ENCODE measurements around the gene EIF2S2. TPM values are rescaled to one million over a fixed set of nuclear protein-coding genes. Genes with fewer than 3 reads are reported as not detected.

The EIF2S2 gene
- total RNA-seq, 2 donors from 2014 or later, result 158 to 165 TPM

DNA sequence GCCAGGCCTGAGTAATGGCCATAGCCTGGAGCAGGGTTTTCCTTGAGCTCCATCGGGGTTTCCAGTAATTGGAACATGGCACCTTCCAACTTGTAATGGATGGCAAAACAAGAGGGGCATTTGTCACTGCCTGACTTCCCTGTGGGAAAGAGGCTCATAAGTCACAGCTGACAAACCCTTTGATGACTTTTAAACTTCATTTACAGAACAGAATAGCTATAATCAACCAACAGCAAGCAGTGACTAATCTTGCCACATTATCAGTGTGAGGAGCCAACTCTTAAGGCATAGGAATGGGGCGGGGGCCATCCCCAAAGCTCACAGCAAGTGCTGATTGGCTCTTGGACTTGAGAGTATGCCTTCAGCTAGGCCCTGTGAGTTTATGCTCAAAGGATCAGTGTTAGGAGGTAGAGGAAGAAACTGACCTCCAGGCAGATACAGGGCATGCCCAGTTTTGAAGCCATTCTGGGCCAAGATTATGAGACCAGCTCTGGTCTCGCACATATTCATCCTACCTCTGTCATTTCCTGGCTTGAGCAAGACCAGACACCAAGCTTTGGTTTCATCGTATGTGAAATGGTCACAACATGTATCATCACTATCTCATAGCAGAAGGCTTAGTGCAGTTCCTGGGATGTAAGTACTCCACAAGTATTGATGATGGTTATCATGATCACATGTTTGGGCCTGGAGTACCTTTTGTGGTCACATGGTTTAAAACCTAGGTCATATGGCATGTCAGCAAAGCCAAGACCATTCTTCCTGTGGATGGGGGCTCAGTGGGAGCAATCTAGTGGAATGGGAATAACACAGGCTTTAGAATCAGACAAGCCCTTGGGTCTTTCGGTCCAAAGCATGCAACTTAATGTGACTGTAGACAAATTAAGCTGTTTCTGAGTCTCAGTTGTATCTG lies 49.2 kb downstream of the EIF2S2 start:
- H3K9me3 Mint-ChIP-seq, result no peaks in the 10 kb centered on the region
- peaks cover 41% of the 10 kb centered on the region for H3K4me1 Mint-ChIP-seq (ENCODE audit: low read depth)
- H3K36me3 Mint-ChIP-seq (ENCODE audit: insufficient read depth in 2 of 2), result no peaks in the 10 kb centered on the region
- H3K27me3 Mint-ChIP-seq (ENCODE audit: low read depth), result no peaks in the 10 kb centered on the region
- H3K4me3 Mint-ChIP-seq, result no peak overlapping the region
- ATAC-seq (replicated peaks in 1 of 2) (peak; percentile 16 to 64), DNase-seq (no peak)
- peak overlapping the region; percentile 91 for H3K27ac Mint-ChIP-seq

DNA sequence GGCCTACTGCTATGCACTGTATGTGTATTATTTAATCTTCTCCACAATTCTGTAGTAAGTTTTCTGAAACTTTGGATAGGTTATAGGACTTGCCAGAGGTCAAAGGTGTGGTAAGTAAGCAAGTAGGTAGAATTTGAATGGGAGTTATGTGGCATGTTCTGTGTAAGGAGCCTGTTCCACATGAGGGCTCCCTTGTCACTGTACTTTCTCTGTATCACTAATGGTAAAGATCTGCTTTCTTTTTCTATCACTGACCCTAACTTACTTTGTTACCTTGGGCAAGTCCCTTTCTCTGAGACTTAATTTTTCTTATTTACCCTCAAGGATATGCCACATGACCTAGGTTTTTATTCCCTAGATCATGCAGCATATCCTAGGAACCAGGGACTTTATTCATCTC lies 50.3 kb downstream of the EIF2S2 start:
- Mint-ChIP-seq H3K9me3 (no peaks in the 10 kb centered on the region), H3K4me1 (ENCODE audit: low read depth) (peaks cover 45% of the 10 kb centered on the region), H3K27me3 (ENCODE audit: low read depth) (no peaks in the 10 kb centered on the region), H3K36me3 (ENCODE audit: insufficient read depth in 2 of 2) (no peaks in the 10 kb centered on the region), H3K27ac (peak overlapping the region; percentile 45), H3K4me3 (no peak overlapping the region)
- ATAC-seq (replicated peaks in 1 of 2) (peak in 1 of 2 donors; percentile 26), DNase-seq (no peak)

DNA sequence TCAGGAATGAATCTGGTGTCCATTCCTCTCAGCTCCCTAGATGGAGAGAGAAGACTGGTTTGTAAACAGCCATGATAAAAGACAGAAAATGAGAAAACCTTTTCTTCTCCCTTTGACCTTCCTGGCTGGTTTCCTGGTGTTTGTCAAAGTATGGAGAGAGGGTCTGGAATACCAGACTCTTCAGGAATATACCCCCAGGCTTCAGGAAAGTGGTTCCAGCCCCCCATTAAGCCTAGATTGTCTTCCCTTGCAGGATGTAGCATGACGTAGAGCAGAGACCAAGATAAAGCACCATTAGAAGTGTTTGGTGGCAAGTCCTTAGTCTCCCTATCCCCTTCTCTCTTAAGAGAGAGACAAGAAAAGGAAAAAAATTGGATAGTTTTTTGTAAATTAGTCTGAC lies 51.1 kb downstream of the EIF2S2 start:
- ATAC-seq (replicated peaks in 1 of 2), result no peak
- Mint-ChIP-seq H3K27me3 (ENCODE audit: low read depth) (no peaks in the 10 kb centered on the region), H3K4me1 (ENCODE audit: low read depth) (peaks cover 53% of the 10 kb centered on the region), H3K9me3 (no peaks in the 10 kb centered on the region), H3K36me3 (ENCODE audit: insufficient read depth in 2 of 2) (no peaks in the 10 kb centered on the region), H3K4me3 (no peak overlapping the region), H3K27ac (peak overlapping the region; percentile 79)
- DNase-seq, result no peak

DNA sequence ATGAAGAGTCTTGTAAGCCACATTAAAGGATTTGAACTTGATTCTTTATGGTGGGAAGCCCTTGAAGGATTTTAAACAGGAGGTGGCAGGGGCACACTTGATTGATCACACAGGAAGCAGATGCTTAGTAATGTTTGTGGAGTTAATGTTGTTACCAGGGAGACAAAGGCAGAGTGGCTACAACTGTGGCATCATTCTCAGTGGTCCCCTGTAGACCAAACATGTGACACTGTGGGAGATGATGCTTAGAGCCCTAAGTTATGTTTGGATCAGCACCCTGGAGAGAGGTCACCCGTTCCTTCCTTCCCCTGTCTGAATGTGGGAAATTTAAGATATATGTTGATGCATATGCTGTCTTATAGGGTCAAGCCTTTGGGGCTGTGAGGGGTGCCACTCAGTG lies 53.2 kb downstream of the EIF2S2 start:
- no peaks in the 10 kb centered on the region for H3K9me3 Mint-ChIP-seq
- H3K36me3 Mint-ChIP-seq (ENCODE audit: insufficient read depth in 2 of 2), result no peaks in the 10 kb centered on the region
- ATAC-seq (replicated peaks in 1 of 2) (peak; percentile 68 to 85), DNase-seq (peak in 1 of 2 donors; percentile 18)
- peak overlapping the region; percentile 3 for H3K27ac Mint-ChIP-seq
- H3K27me3 Mint-ChIP-seq (ENCODE audit: low read depth), result no peaks in the 10 kb centered on the region
- no peak overlapping the region for H3K4me3 Mint-ChIP-seq
- peaks cover 69% of the 10 kb centered on the region for H3K4me1 Mint-ChIP-seq (ENCODE audit: low read depth)

DNA sequence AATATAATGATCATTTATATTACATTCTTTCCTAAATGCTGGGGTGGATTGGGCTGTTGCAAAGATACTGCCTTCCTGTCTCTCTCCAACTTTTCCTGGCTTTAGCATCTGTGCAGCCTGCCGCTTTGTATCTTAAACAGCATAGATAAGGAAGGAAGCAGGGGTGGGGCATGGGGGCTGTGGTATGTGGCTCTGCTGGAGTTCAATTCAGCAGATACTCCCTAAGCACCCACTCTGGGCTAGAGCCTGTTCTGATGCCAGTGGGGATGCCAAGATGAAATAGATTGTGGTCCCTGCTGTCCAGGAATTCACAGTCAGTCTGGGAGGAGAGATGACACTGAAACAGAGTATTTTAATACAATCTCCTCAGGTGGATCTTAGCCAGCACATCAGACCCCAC lies 56.8 kb downstream of the EIF2S2 start:
- no peak for ATAC-seq (replicated peaks in 1 of 2)
- Mint-ChIP-seq H3K4me3 (no peak overlapping the region), H3K27ac (no peak overlapping the region), H3K27me3 (ENCODE audit: low read depth) (no peaks in the 10 kb centered on the region), H3K4me1 (ENCODE audit: low read depth) (peaks cover 60% of the 10 kb centered on the region), H3K9me3 (no peaks in the 10 kb centered on the region), H3K36me3 (ENCODE audit: insufficient read depth in 2 of 2) (no peaks in the 10 kb centered on the region)
- no peak for DNase-seq

DNA sequence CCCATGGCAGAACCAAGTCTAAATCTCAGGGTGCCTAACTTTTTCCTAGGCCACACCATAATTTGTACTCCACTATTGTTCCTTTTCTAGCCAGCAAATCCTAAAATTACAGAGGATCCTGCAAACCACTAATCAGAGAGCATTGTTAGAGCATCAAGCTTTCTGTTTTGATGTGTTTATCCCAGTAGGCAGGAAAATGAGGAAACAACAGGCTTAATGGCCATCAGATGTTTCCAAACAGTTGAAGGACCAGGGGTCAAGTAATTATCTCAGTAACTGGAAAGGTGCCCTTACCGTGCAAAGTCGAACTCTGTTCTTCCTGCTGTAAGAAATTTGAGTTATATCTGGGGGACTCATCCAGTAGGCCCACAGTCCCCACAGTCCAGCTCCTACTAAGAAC lies 59.6 kb downstream of the EIF2S2 start:
- H3K27me3 Mint-ChIP-seq (ENCODE audit: low read depth), result no peaks in the 10 kb centered on the region
- H3K36me3 Mint-ChIP-seq (ENCODE audit: insufficient read depth in 2 of 2), result no peaks in the 10 kb centered on the region
- ATAC-seq (replicated peaks in 1 of 2) (no peak), DNase-seq (no peak)
- peaks cover 65% of the 10 kb centered on the region for H3K4me1 Mint-ChIP-seq (ENCODE audit: low read depth)
- H3K27ac Mint-ChIP-seq, result no peak overlapping the region
- H3K9me3 Mint-ChIP-seq, result no peaks in the 10 kb centered on the region
- H3K4me3 Mint-ChIP-seq, result no peak overlapping the region

DNA sequence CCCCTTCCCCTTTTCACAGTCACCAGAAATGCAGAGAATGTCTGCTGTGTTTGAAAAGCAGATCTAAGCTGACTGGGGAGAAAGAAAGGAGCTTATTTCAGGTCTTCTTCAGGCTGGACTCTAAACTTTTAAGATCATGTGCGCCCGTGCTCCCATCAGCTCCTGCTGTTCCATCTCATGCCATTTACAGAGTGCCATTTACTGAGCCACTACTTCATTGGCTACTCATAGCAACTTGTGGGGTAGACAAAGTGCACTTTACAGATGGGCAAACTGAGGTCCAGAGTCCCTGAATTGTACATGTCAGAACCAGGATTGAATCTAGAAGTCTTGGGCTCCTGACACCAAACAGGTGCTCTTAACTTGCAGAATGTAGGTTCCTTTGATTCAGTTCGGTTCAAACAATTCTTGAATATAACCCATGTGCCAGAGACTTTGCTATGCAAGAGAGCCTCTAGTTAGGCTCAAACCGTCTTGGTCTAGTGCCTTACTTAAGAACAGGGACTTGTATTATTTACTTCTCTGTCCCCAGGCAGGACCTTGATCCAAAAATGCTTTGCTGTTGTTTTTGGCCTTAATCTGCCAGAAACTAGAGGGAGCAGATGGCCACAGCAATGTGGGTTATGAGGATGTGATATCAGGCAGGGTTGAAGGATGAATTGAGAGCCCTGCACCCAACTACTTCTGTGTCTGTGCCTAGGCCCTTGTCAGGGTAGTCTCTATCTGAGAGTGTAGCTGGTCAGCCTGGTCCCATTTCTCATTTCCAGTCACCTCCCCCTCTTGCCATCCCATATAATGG lies 61.9 kb downstream of the EIF2S2 start:
- Mint-ChIP-seq H3K27me3 (ENCODE audit: low read depth) (no peaks in the 10 kb centered on the region), H3K4me3 (no peak overlapping the region), H3K4me1 (ENCODE audit: low read depth) (peaks cover 46% of the 10 kb centered on the region), H3K27ac (peak overlapping the region; percentile 31), H3K9me3 (no peaks in the 10 kb centered on the region), H3K36me3 (ENCODE audit: insufficient read depth in 2 of 2) (no peaks in the 10 kb centered on the region)
- no peak for DNase-seq
- no peak for ATAC-seq (replicated peaks in 1 of 2)

DNA sequence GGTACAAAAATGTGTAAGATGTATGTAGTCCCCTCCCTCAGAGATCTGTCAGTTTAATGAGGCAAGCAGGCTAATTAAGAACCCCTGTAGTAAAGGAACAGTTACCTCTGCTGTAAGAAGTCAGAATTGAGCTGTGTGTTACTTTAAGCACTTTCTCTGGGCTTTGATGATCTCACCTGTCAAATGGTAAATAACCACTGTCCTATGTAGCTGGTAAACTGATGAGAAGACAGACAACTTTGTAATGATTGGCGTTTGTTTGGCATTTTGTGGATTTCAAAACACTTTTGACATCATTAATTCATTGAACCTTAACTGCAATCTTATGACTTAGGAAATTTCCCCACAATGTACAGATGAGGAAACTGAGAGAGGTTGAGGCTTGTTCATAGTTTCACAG lies 62.7 kb downstream of the EIF2S2 start:
- Mint-ChIP-seq H3K9me3 (no peaks in the 10 kb centered on the region), H3K27ac (no peak overlapping the region), H3K36me3 (ENCODE audit: insufficient read depth in 2 of 2) (no peaks in the 10 kb centered on the region), H3K4me3 (no peak overlapping the region), H3K4me1 (ENCODE audit: low read depth) (peaks cover 44% of the 10 kb centered on the region), H3K27me3 (ENCODE audit: low read depth) (no peaks in the 10 kb centered on the region)
- no peak for ATAC-seq (replicated peaks in 1 of 2)
- no peak for DNase-seq

DNA sequence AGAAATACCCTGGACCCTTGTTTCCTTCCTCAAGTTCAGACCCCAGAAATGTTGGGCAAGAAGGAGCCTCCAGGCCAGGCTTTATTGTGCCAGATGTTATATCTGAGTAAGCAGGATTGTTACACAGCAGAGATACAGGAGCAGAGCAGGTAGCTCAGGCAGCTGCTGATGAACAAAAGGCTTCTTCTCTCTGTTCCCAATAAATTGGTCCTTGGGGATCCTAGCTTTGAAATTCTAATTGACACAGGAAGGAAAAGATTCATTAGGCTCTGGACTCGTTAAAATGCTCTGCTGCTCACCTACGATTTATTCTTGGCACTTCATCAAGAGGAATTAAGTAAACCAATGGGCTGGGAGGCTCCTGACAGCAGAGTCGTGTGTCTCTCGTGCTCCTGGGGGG lies 64.1 kb downstream of the EIF2S2 start:
- DNase-seq, result no peak
- H3K9me3 Mint-ChIP-seq, result no peaks in the 10 kb centered on the region
- H3K4me1 Mint-ChIP-seq (ENCODE audit: low read depth), result peaks cover 41% of the 10 kb centered on the region

DNA sequence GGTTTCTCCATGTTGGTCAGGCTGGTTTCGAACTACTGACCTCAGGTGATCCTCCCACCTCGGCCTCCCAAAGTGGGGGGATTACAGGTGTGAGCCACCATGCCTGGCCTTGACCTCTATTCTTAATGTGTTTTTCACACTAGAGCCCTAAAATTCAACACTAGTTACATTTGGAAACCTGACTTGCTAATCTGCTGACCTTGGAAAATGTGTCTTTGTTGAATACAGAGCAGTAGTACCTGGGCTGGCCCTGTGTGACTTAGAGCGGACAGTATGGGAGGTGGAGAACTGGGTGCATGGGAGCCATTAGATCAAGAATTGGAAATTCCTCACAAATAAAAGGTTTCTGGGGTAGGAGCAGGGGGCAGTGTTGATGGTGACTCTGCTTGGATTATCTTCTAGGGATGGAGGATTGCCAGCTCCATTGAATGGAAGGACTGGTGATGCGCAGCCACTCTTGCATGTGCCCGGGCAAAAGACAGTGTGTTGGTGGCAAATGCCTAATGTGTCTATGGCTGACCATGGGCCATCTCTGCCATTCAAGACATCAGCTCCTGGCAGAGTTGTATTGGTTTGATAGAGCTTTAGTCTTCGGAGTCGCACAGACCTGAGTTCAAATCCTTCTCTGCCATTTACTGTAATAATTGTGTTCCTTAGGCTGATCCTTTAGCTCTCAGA lies 64.9 kb downstream of the EIF2S2 start:
- DNase-seq (no peak), ATAC-seq (replicated peaks in 1 of 2) (no peak)
- Mint-ChIP-seq H3K4me3 (no peak overlapping the region), H3K27me3 (ENCODE audit: low read depth) (no peaks in the 10 kb centered on the region), H3K4me1 (ENCODE audit: low read depth) (peaks cover 41% of the 10 kb centered on the region), H3K9me3 (no peaks in the 10 kb centered on the region), H3K27ac (no peak overlapping the region), H3K36me3 (ENCODE audit: insufficient read depth in 2 of 2) (no peaks in the 10 kb centered on the region)

More for the DNA sequence above, 64.1 kb downstream of the EIF2S2 start:
- no peaks in the 10 kb centered on the region for H3K36me3 Mint-ChIP-seq (ENCODE audit: insufficient read depth in 2 of 2)
- no peak overlapping the region for H3K4me3 Mint-ChIP-seq
- no peak overlapping the region for H3K27ac Mint-ChIP-seq
- no peaks in the 10 kb centered on the region for H3K27me3 Mint-ChIP-seq (ENCODE audit: low read depth)
- ATAC-seq (replicated peaks in 1 of 2), result no peak

DNA sequence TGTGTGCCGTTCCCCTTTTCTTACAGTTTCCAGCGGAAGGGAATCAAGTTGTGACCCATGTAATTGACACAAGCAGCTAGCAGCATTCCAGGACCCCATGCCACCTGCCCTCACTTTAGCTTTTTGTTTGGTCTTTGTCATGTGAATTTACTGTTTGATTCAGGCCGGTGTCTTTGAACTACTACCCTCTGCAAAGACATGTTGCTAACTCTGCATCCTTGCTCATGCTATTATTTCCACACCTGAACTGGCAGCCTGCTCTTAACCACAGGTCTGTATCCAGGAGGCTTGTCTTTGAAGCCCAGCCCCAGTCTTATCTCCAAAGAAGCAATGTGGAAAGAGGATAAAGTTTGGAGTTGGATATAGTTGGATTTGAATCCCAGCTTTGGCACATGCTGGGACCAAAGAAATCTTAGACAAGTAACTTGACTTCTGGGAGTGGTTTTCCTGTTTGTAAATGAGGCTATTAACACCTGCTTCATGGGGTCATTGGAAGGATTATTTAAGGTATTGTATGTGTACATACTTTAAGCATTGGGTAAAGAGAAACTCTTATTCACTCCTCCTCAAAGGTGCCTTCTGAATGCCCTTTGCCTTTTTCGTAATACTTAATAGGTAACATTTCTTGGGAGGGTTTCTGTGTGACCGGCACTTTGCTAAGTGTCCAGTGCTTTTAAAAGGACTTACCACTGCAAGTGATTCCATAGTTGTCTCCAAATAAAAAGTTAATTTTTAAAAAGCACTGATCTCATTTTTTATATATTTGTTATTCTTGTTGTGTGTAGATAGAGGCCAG lies 65.9 kb downstream of the EIF2S2 start:
- Mint-ChIP-seq H3K27ac (no peak overlapping the region), H3K4me1 (ENCODE audit: low read depth) (peaks cover 41% of the 10 kb centered on the region), H3K4me3 (no peak overlapping the region), H3K36me3 (ENCODE audit: insufficient read depth in 2 of 2) (no peaks in the 10 kb centered on the region), H3K9me3 (no peaks in the 10 kb centered on the region), H3K27me3 (ENCODE audit: low read depth) (no peaks in the 10 kb centered on the region)
- no peak for DNase-seq
- ATAC-seq (replicated peaks in 1 of 2), result no peak

DNA sequence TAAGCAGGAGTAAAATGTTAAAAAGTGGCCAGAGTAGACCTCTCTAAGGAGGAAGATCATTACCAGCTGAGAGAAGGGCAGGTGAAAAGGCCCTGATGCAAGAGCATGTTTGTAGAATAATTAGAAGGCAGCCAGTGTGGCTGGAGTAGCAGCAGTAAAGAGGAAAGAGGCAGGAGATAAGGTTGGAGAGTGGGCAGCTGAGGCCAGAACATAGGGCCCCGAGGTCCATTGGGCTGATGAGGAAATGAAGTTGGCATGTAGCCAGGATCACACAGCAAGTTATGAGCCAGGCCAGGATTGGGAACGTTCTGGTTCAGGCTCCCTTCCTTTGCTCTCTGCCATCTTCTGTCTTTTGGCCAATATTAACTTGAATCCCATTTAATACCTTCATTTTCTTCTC lies 66.7 kb downstream of the EIF2S2 start:
- H3K9me3 Mint-ChIP-seq, result no peaks in the 10 kb centered on the region
- DNase-seq (no peak), ATAC-seq (replicated peaks in 1 of 2) (no peak)
- no peak overlapping the region for H3K4me3 Mint-ChIP-seq
- H3K27me3 Mint-ChIP-seq (ENCODE audit: low read depth), result no peaks in the 10 kb centered on the region
- H3K36me3 Mint-ChIP-seq (ENCODE audit: insufficient read depth in 2 of 2), result no peaks in the 10 kb centered on the region
- no peak overlapping the region for H3K27ac Mint-ChIP-seq
- peaks cover 49% of the 10 kb centered on the region for H3K4me1 Mint-ChIP-seq (ENCODE audit: low read depth)

All from activated T-cell treated with anti-CD3 and anti-CD28 coated beads, Interleukin-2, amount 50 U/mL, for 72 hours (primary cell).